ENCODE data around the gene PCAT6. TPM values are rescaled to one million over a fixed set of nuclear protein-coding genes. Genes with fewer than 3 reads are reported as not detected.

PCAT6 gene
- polyA plus RNA-seq, 2 of the 4 experiments (the other 2 are of a cell fraction): 2.3 to 2.4 TPM

DNA sequence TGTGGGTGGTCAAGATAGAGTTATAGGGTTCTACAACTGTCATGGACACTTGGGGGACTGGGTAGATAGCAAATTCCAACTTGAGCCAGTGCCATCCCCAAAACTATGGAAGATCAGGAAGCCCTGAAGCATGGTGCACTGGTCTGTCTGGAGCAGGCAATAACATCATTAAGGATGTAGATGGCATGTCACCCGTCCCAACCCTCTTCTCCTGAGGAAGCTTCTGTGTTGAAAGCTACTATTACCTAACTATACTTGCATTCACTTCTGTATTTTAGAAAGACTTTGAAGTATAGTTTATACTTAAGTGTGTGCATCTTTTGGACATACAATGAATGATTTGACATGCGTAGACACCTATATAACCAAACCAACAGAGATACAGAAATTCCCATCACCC lies 45.3 kb downstream of the PCAT6 start:
- H3K27ac ChIP-seq: no peak overlapping the region
- H3K9me3 ChIP-seq: no peaks in the 10 kb centered on the region
- TF ChIP-seq EP300 (IDR thresholded peaks at IDR 0.05) (no peak), EHMT2 (IDR thresholded peaks at IDR 0.05; ENCODE audit: low read depth) (no peak), ZSCAN20 (CRISPR knock-in tag; IDR thresholded peaks at IDR 0.05) (no peak), CHD2 (IDR thresholded peaks at IDR 0.05; ENCODE audit: low read length, partially characterized antibody) (no peak), JUNB (IDR thresholded peaks at IDR 0.05) (no peak), HDAC2 (IDR thresholded peaks at IDR 0.05) (no peak), JUN (IDR thresholded peaks at IDR 0.05) (no peak), HOXA7 (CRISPR knock-in tag; IDR thresholded peaks at IDR 0.05) (no peak), PHF8 (IDR thresholded peaks at IDR 0.05; ENCODE audit: borderline replicate concordance, low read depth) (no peak), FOSL2 (IDR thresholded peaks at IDR 0.05) (no peak), FOSL2 (CRISPR knock-in tag; IDR thresholded peaks at IDR 0.05) (no peak), POLR2AphosphoS2 (conservative IDR thresholded peaks at IDR 0.05; ENCODE audit: low read length) (no peak), TFCP2L1 (CRISPR knock-in tag; IDR thresholded peaks at IDR 0.05) (no peak), FOXS1 (CRISPR knock-in tag; IDR thresholded peaks at IDR 0.05) (no peak), RFX5 (IDR thresholded peaks at IDR 0.05) (no peak), MAFK (IDR thresholded peaks at IDR 0.05; ENCODE audit: partially characterized antibody) (no peak)
- TF ChIP-seq, protein P1, sequence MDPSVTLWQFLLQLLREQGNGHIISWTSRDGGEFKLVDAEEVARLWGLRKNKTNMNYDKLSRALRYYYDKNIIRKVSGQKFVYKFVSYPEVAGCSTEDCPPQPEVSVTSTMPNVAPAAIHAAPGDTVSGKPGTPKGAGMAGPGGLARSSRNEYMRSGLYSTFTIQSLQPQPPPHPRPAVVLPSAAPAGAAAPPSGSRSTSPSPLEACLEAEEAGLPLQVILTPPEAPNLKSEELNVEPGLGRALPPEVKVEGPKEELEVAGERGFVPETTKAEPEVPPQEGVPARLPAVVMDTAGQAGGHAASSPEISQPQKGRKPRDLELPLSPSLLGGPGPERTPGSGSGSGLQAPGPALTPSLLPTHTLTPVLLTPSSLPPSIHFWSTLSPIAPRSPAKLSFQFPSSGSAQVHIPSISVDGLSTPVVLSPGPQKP (IDR thresholded peaks at IDR 0.05; ENCODE audit: low read depth, low read length): no peak
- TF ChIP-seq, protein P2, sequence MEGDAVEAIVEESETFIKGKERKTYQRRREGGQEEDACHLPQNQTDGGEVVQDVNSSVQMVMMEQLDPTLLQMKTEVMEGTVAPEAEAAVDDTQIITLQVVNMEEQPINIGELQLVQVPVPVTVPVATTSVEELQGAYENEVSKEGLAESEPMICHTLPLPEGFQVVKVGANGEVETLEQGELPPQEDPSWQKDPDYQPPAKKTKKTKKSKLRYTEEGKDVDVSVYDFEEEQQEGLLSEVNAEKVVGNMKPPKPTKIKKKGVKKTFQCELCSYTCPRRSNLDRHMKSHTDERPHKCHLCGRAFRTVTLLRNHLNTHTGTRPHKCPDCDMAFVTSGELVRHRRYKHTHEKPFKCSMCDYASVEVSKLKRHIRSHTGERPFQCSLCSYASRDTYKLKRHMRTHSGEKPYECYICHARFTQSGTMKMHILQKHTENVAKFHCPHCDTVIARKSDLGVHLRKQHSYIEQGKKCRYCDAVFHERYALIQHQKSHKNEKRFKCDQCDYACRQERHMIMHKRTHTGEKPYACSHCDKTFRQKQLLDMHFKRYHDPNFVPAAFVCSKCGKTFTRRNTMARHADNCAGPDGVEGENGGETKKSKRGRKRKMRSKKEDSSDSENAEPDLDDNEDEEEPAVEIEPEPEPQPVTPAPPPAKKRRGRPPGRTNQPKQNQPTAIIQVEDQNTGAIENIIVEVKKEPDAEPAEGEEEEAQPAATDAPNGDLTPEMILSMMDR (IDR thresholded peaks at IDR 0.05): no peak
- TF ChIP-seq, protein P3, sequence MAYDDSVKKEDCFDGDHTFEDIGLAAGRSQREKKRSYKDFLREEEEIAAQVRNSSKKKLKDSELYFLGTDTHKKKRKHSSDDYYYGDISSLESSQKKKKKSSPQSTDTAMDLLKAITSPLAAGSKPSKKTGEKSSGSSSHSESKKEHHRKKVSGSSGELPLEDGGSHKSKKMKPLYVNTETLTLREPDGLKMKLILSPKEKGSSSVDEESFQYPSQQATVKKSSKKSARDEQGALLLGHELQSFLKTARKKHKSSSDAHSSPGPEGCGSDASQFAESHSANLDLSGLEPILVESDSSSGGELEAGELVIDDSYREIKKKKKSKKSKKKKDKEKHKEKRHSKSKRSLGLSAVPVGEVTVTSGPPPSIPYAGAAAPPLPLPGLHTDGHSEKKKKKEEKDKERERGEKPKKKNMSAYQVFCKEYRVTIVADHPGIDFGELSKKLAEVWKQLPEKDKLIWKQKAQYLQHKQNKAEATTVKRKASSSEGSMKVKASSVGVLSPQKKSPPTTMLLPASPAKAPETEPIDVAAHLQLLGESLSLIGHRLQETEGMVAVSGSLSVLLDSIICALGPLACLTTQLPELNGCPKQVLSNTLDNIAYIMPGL (CRISPR knock-in tag; IDR thresholded peaks at IDR 0.05; ENCODE audit: borderline replicate concordance): no peak
- TF ChIP-seq, protein P4, sequence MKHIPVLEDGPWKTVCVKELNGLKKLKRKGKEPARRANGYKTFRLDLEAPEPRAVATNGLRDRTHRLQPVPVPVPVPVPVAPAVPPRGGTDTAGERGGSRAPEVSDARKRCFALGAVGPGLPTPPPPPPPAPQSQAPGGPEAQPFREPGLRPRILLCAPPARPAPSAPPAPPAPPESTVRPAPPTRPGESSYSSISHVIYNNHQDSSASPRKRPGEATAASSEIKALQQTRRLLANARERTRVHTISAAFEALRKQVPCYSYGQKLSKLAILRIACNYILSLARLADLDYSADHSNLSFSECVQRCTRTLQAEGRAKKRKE (CRISPR knock-in tag; IDR thresholded peaks at IDR 0.05; ENCODE audit: low read depth): no peak
- TF ChIP-seq, protein P5, sequence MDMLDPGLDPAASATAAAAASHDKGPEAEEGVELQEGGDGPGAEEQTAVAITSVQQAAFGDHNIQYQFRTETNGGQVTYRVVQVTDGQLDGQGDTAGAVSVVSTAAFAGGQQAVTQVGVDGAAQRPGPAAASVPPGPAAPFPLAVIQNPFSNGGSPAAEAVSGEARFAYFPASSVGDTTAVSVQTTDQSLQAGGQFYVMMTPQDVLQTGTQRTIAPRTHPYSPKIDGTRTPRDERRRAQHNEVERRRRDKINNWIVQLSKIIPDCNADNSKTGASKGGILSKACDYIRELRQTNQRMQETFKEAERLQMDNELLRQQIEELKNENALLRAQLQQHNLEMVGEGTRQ (IDR thresholded peaks at IDR 0.05): no peak
- 75% methylated on average over 2 of the region's 2 CpGs for WGBS (ENCODE audit: missing lambda C conversion rate)
- CTCF ChIA-PET: interaction anchor here (1.3 kb wide), 1 partner anchor 20 kb away, joined by 3 read pairs; no protein-coding TSS in a partner anchor
- DNase-seq (ENCODE audit: low read depth in 1 of 2, low spot score in 1 of 2): no peak
- H3K4me2 ChIP-seq: no peak overlapping the region
- POLR2A ChIA-PET: no interaction called here
- no peak overlapping the region for H3K4me3 ChIP-seq
- no peak for ATAC-seq
- H3K4me1 ChIP-seq: no peaks in the 10 kb centered on the region
- no peak for FAIRE-seq

DNA sequence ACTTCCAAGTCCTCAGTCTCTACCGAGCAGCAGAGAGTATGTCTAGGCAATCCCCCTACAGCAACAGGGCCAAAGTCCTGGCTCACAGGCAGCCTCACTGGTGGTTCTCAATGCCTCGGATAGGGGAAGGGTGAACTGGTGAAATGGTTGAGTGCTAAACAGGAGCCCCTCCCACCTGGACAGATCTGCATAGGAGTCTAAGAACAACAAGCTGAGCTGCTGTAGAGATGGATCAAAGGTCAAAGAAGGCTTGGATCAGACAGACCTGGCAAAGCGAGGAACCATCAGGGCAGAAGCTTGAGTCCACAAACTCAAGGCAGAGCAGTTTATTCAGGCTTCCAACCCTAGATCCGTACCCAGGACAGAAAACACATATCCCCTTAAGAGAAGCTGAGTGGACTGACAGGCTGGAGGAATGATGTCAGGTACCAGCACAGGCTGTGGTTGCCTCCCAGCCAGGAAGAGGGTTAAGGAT lies 46.4 kb downstream of the PCAT6 start:
- H3K9me3 ChIP-seq: no peaks in the 10 kb centered on the region
- ATAC-seq: no peak
- CTCF ChIA-PET: no interaction called here
- H3K4me3 ChIP-seq: no peak overlapping the region
- H3K27ac ChIP-seq: no peak overlapping the region
- no peaks in the 10 kb centered on the region; the same call in 2 of the 3 replicates for H3K4me1 ChIP-seq
- POLR2A ChIA-PET: interaction anchor here (0.6 kb wide), 1 partner anchor 75 kb away, joined by 3 read pairs; no protein-coding TSS in a partner anchor
- no peak for DNase-seq (ENCODE audit: low read depth in 1 of 2, low spot score in 1 of 2)
- 48% methylated on average over 4 of the region's 4 CpGs for WGBS (ENCODE audit: missing lambda C conversion rate)
- no peak overlapping the region for H3K4me2 ChIP-seq
- FAIRE-seq: no peak
- TF ChIP-seq, protein P6, sequence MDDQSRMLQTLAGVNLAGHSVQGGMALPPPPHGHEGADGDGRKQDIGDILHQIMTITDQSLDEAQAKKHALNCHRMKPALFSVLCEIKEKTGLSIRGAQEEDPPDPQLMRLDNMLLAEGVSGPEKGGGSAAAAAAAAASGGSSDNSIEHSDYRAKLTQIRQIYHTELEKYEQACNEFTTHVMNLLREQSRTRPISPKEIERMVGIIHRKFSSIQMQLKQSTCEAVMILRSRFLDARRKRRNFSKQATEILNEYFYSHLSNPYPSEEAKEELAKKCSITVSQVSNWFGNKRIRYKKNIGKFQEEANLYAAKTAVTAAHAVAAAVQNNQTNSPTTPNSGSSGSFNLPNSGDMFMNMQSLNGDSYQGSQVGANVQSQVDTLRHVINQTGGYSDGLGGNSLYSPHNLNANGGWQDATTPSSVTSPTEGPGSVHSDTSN (IDR thresholded peaks at IDR 0.05): no peak
- TF ChIP-seq MAZ (IDR thresholded peaks at IDR 0.05; ENCODE audit: borderline replicate concordance, low read depth, low read length): no peak
- TF ChIP-seq POLR2AphosphoS2 (conservative IDR thresholded peaks at IDR 0.05; ENCODE audit: low read length): no peak
- no peak for TF ChIP-seq RNF2 (IDR thresholded peaks at IDR 0.05; ENCODE audit: borderline replicate concordance, low read depth)
- TF ChIP-seq JUN (IDR thresholded peaks at IDR 0.05): no peak
- TF ChIP-seq, protein P4 (CRISPR knock-in tag; IDR thresholded peaks at IDR 0.05; ENCODE audit: low read depth): no peak
- no peak for TF ChIP-seq FOXS1 (CRISPR knock-in tag; IDR thresholded peaks at IDR 0.05)
- no peak for TF ChIP-seq KDM5A (IDR thresholded peaks at IDR 0.05)
- no peak for TF ChIP-seq HOXB13 (CRISPR knock-in tag; IDR thresholded peaks at IDR 0.05; ENCODE audit: low read depth)
- TF ChIP-seq ZSCAN20 (CRISPR knock-in tag; IDR thresholded peaks at IDR 0.05): no peak
- TF ChIP-seq HOXB5 (CRISPR knock-in tag; IDR thresholded peaks at IDR 0.05): no peak
- TF ChIP-seq JUNB (IDR thresholded peaks at IDR 0.05): no peak
- TF ChIP-seq ZNF302 (CRISPR knock-in tag; IDR thresholded peaks at IDR 0.05): no peak
- no peak for TF ChIP-seq ZFP36 (IDR thresholded peaks at IDR 0.05; ENCODE audit: borderline replicate concordance, partially characterized antibody)
- TF ChIP-seq EHMT2 (IDR thresholded peaks at IDR 0.05; ENCODE audit: low read depth): no peak
